Suprapubic skin (tissue), 4 donors: Measurements from ENCODE around the gene TMEM139.

Experiments
- EP300 ChIP-seq: sonication (generic); formaldehyde crosslinking; IDR thresholded peaks from one replicate; pipeline ENCODE4 v1.6.1; 2017; ENCODE audit warnings: antibody characterized with exemption
- POLR2A ChIP-seq, 2 donors: fragments of 450-650 bp; IDR thresholded peaks; one replicate each; pipeline ENCODE4 v1.6.1; 2017; ENCODE audit warnings: antibody characterized with exemption in 2 of 2, mild to moderate bottlenecking in 2 of 2, moderate library complexity in 2 of 2
- POLR2AphosphoS5 ChIP-seq, 3 donors: sonication (generic); formaldehyde crosslinking; IDR thresholded peaks; one replicate each; pipeline ENCODE4 v1.6.1; 2017; ENCODE audit warnings: antibody characterized with exemption in 3 of 3
- TF ChIP-seq, protein P1 (sequence below), 2 donors: fragments of 200-600 bp in 1 of 2; fragments of 450-650 bp in 1 of 2; sonication (generic) in 1 of 2; IDR thresholded peaks; one replicate each; pipeline ENCODE4 v1.5.1; 2016 to 2019; ENCODE audit warnings: antibody characterized with exemption in 2 of 2, mild to moderate bottlenecking in 1 of 2, moderate library complexity in 1 of 2

DNA sequence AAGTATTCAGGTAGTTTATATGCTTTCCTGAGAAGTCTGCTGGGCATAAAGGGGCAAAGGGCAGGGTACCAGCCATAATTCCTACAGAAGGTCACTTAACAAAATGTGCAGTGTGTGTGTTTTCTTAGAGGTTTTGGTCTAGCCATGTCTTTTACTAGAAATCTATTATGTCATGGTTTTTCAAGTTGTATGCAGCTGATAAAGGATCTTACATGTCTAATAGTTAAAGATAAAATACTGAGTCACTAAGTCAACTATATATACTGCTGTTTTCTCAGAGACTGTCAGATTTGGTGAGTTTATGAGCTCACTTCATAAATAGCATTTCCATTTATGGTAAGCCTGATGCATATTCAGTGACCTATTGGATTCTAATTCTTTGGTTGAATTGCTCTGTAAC, 11.1 kb downstream of the TMEM139 start:
- TF ChIP-seq, protein P1, sequence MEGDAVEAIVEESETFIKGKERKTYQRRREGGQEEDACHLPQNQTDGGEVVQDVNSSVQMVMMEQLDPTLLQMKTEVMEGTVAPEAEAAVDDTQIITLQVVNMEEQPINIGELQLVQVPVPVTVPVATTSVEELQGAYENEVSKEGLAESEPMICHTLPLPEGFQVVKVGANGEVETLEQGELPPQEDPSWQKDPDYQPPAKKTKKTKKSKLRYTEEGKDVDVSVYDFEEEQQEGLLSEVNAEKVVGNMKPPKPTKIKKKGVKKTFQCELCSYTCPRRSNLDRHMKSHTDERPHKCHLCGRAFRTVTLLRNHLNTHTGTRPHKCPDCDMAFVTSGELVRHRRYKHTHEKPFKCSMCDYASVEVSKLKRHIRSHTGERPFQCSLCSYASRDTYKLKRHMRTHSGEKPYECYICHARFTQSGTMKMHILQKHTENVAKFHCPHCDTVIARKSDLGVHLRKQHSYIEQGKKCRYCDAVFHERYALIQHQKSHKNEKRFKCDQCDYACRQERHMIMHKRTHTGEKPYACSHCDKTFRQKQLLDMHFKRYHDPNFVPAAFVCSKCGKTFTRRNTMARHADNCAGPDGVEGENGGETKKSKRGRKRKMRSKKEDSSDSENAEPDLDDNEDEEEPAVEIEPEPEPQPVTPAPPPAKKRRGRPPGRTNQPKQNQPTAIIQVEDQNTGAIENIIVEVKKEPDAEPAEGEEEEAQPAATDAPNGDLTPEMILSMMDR (IDR thresholded peaks at IDR 0.05) = no peak
- TF ChIP-seq POLR2A (IDR thresholded peaks at IDR 0.05) (no peak), POLR2AphosphoS5 (IDR thresholded peaks at IDR 0.05) (no peak), EP300 (no peak)
